Ectodermal cell (in vitro differentiated cells): ENCODE measurements around the gene MIA.
"Not testable (repeated sequence)": the region's sequence is repeated elsewhere in the genome, so short reads cannot be mapped to it uniquely, and the experiment has no call there.

Experiments
- H3K27ac ChIP-seq: 2 replicates; pipeline ENCODE4 v1.7.0; 2013; ENCODE audit warnings: mild to moderate bottlenecking, low read depth, low read length; ENCODE audit not compliant: insufficient read depth, poor library complexity, severe bottlenecking
- H3K27me3 ChIP-seq: 2 replicates; pipeline ENCODE4 v1.7.0; 2013; ENCODE audit warnings: mild to moderate bottlenecking, low read length; ENCODE audit not compliant: insufficient read depth, control insufficient read depth, poor library complexity, severe bottlenecking
- H3K36me3 ChIP-seq: one replicate; pipeline ENCODE4 v1.7.0; 2013; ENCODE audit warnings: low read length; ENCODE audit not compliant: control insufficient read depth, insufficient read depth
- H3K4me1 ChIP-seq: one replicate; pipeline ENCODE4 v1.7.0; 2013; ENCODE audit warnings: low read length; ENCODE audit not compliant: control insufficient read depth, insufficient read depth
- H3K4me3 ChIP-seq: 2 replicates; pipeline ENCODE4 v1.7.0; 2013; ENCODE audit warnings: low read depth, low read length, control low read depth; ENCODE audit not compliant: insufficient read depth
- H3K9me3 ChIP-seq: 2 replicates; pipeline ENCODE4 v1.7.0; 2013; ENCODE audit warnings: mild to moderate bottlenecking, low read length, moderate library complexity; ENCODE audit not compliant: control insufficient read depth
- WGBS, 2 experiments: methylation state at CpG; one replicate each; pipeline ENCODE4 v1.1.7; 2013; ENCODE audit warnings: missing lambda C conversion rate in 2 of 2; 5-methylcytosine and 5-hydroxymethylcytosine counted together

MIA gene

GRCh38 chr19:40810160-40810559 lies 34.8 kb downstream of the MIA start:
- WGBS, 2 experiments, result 78 to 88% methylated on average over 10 to 11 of the region's 14 CpGs
- Histone ChIP-seq H3K9me3 (no peaks in the 10 kb centered on the region), H3K27me3 (peaks cover 16% of the 10 kb centered on the region), H3K4me1 (peaks cover 40% of the 10 kb centered on the region), H3K36me3 (peaks cover 4% of the 10 kb centered on the region), H3K27ac (peak overlapping the region; percentile 26), H3K4me3 (peak overlapping the region; percentile 41)

GRCh38 chr19:40810649-40811408 lies 35.5 kb downstream of the MIA start:
- H3K36me3 ChIP-seq, H3K9me3 ChIP-seq: not testable (repeated sequence)
- H3K27me3 ChIP-seq, result peaks cover 16% of the 10 kb centered on the region
- peak overlapping the region; percentile 44 for H3K27ac ChIP-seq
- 2 to 3% methylated on average over 29 to 40 of the region's 65 CpGs for WGBS, 2 experiments
- H3K4me3 ChIP-seq, result peak overlapping the region; percentile 41
- H3K4me1 ChIP-seq, result peaks cover 34% of the 10 kb centered on the region

GRCh38 chr19:40811478-40812341 lies 36.4 kb downstream of the MIA start:
- H3K4me3 ChIP-seq, result peak overlapping the region; percentile 37
- H3K9me3 ChIP-seq, result no peaks in the 10 kb centered on the region
- 15 to 19% methylated on average over 32 to 35 of the region's 35 CpGs for WGBS, 2 experiments
- H3K4me1 ChIP-seq, result peaks cover 25% of the 10 kb centered on the region
- H3K27ac ChIP-seq, result no peak overlapping the region
- H3K36me3 ChIP-seq, result peaks cover 4% of the 10 kb centered on the region
- peaks cover 16% of the 10 kb centered on the region for H3K27me3 ChIP-seq

- not testable (repeated sequence) for H3K36me3 ChIP-seq, H3K4me3 ChIP-seq, H3K27ac ChIP-seq, H3K9me3 ChIP-seq
- peaks cover 16% of the 10 kb centered on the region for H3K27me3 ChIP-seq
- H3K4me1 ChIP-seq, result peaks cover 19% of the 10 kb centered on the region
- 82 to 83% methylated on average over 7 of the region's 7 CpGs for WGBS, 2 experiments
These were observed 37.2 kb downstream of the MIA start for GRCh38 chr19:40812571-40812970.

GRCh38 chr19:40813182-40813581 lies 37.9 kb downstream of the MIA start:
- H3K36me3 ChIP-seq, result peaks cover 4% of the 10 kb centered on the region
- H3K9me3 ChIP-seq, result no peaks in the 10 kb centered on the region
- peaks cover 16% of the 10 kb centered on the region for H3K27me3 ChIP-seq
- H3K4me3 ChIP-seq, result no peak overlapping the region
- H3K4me1 ChIP-seq, result peaks cover 19% of the 10 kb centered on the region
- 78 to 94% methylated on average over 2 to 3 of the region's 4 CpGs for WGBS, 2 experiments
- no peak overlapping the region for H3K27ac ChIP-seq

- Histone ChIP-seq H3K4me3 (no peak overlapping the region), H3K27me3 (peaks cover 16% of the 10 kb centered on the region), H3K27ac (no peak overlapping the region), H3K9me3 (no peaks in the 10 kb centered on the region), H3K4me1 (peaks cover 13% of the 10 kb centered on the region), H3K36me3 (no peaks in the 10 kb centered on the region)
- WGBS, 2 experiments, result 68 to 78% methylated on average over 4 of the region's 4 CpGs
These were observed 39.9 kb downstream of the MIA start for GRCh38 chr19:40815223-40815622.

- WGBS, 2 experiments, result 43 to 49% methylated on average over 25 to 30 of the region's 36 CpGs
- not testable (repeated sequence) for H3K9me3 ChIP-seq, H3K27me3 ChIP-seq, H3K36me3 ChIP-seq, H3K27ac ChIP-seq, H3K4me3 ChIP-seq
- peaks cover 14% of the 10 kb centered on the region for H3K4me1 ChIP-seq
These were observed 43.4 kb downstream of the MIA start for GRCh38 chr19:40818480-40819399.

GRCh38 chr19:40819479-40820234 lies 44.3 kb downstream of the MIA start:
- not testable (repeated sequence) for H3K4me1 ChIP-seq, H3K27me3 ChIP-seq, H3K9me3 ChIP-seq, H3K27ac ChIP-seq, H3K36me3 ChIP-seq, H3K4me3 ChIP-seq
- 33 to 51% methylated on average over 4 to 5 of the region's 6 CpGs for WGBS, 2 experiments

- Histone ChIP-seq H3K36me3 (no peaks in the 10 kb centered on the region), H3K27ac (no peak overlapping the region)
- 94% methylated on average over 22 of the region's 22 CpGs for WGBS, 2 experiments
These were observed 46.8 kb downstream of the MIA start for GRCh38 chr19:40822161-40822560.

More at GRCh38 chr19:40822161-40822560, 46.8 kb downstream of the MIA start:
- Histone ChIP-seq H3K4me3 (no peak overlapping the region), H3K27me3 (no peaks in the 10 kb centered on the region), H3K9me3 (no peaks in the 10 kb centered on the region), H3K4me1 (peaks cover 10% of the 10 kb centered on the region)
